ENCODE data around the gene KRT7. TPM values are rescaled to one million over a fixed set of nuclear protein-coding genes. Genes with fewer than 3 reads are reported as not detected.

KRT7 gene
- polyA plus RNA-seq, 1 of the 3 experiments (the other 2 are of a cell fraction) = 5.4 TPM

DNA sequence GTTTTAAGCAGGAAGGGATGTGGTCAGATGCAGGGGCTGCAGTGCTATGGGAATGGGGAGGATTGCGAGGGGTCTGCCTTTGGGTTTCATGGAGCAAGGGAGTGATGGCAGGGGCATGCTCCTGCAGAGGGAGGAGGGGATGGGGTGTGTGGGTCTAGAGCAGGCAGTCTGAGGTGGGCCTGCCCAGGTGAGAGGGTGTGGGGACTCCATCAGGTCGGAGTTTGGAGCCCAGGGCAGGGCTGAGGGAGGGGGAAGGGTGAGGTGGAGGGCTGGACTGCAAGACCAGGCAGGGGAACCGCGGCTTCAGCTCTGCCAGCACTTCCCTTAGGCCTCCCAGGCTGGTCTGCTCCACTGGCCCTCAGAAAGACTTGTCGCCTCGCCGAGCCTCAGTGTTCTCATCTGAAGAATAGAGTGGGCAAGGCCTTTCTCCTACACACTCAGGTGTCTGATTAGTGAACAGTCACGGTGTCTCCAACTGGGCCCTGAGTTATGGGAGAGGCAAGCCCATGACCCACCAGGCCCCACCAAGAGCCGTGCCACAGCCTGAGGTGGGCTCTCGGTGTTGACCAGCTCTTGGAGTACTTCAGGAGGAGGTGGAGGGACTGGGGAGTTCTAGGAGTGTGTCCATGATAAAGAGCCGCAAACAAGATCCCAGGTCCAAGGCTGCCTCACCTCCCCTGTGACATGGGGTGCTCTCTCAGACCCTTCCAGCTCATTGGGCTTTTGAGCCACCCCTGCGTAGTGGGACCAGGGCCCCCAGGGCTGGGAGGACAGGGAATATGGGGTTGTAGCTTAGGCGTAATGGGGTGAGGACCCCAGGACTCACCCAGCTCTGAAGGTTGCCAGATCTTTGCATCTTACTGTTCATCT is 21.1 kb upstream of the KRT7 start:
- DNase-seq = no peak
- ChIA-PET CTCF (interaction anchor here (0.7 to 5.9 kb wide), 15 partner anchors 11 to 667 kb away, joined by 3 to 25 read pairs (median 7); partner anchors contain the start of gene NR4A1), POLR2A (interaction anchor here (2.4 kb wide), 1 partner anchor 11 kb away, joined by 13 read pairs; no protein-coding TSS in a partner anchor)
- 88% methylated on average over 9 of the region's 13 CpGs for WGBS (ENCODE audit: low lambda C conversion rate)
- Histone ChIP-seq H3K4me3 (ENCODE audit: low read depth in 2 of 2, low read length in 1 of 2) (no peak overlapping the region), H4K20me1 (ENCODE audit: insufficient read depth) (no peaks in the 10 kb centered on the region), H3K4me2 (no peak overlapping the region), H3K9me2 (no peaks in the 10 kb centered on the region), H2AFZ (ENCODE audit: low read depth) (no peak overlapping the region), H3F3A (replicated peaks; ENCODE audit: insufficient read depth) (peaks cover 7% of the 10 kb centered on the region), H3K79me2 (ENCODE audit: insufficient read depth) (no peaks in the 10 kb centered on the region), H3K36me3 (replicated peaks in 1 of 2; ENCODE audit: control insufficient read depth in 1 of 2, insufficient read depth in 2 of 2, low read length in 1 of 2) (no peaks in the 10 kb centered on the region), H3K27ac (ENCODE audit: low read depth in 2 of 2, low read length in 1 of 2) (no peak overlapping the region), H3K27me3 (ENCODE audit: insufficient read depth) (no peaks in the 10 kb centered on the region), H3K4me1 (ENCODE audit: control insufficient read depth in 1 of 2, insufficient read depth in 2 of 2, low read depth in 1 of 2, low read length in 1 of 2) (peaks cover 16 to 76% of the 10 kb centered on the region in 2 experiments), H3K9me3 (no peaks in the 10 kb centered on the region), H3K9ac (no peak overlapping the region)
- TF ChIP-seq, protein P1, sequence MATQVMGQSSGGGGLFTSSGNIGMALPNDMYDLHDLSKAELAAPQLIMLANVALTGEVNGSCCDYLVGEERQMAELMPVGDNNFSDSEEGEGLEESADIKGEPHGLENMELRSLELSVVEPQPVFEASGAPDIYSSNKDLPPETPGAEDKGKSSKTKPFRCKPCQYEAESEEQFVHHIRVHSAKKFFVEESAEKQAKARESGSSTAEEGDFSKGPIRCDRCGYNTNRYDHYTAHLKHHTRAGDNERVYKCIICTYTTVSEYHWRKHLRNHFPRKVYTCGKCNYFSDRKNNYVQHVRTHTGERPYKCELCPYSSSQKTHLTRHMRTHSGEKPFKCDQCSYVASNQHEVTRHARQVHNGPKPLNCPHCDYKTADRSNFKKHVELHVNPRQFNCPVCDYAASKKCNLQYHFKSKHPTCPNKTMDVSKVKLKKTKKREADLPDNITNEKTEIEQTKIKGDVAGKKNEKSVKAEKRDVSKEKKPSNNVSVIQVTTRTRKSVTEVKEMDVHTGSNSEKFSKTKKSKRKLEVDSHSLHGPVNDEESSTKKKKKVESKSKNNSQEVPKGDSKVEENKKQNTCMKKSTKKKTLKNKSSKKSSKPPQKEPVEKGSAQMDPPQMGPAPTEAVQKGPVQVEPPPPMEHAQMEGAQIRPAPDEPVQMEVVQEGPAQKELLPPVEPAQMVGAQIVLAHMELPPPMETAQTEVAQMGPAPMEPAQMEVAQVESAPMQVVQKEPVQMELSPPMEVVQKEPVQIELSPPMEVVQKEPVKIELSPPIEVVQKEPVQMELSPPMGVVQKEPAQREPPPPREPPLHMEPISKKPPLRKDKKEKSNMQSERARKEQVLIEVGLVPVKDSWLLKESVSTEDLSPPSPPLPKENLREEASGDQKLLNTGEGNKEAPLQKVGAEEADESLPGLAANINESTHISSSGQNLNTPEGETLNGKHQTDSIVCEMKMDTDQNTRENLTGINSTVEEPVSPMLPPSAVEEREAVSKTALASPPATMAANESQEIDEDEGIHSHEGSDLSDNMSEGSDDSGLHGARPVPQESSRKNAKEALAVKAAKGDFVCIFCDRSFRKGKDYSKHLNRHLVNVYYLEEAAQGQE (IDR thresholded peaks at IDR 0.05; ENCODE audit: low read depth, low read length) = no peak
- no peak for TF ChIP-seq ELF1 (IDR thresholded peaks at IDR 0.05)
- TF ChIP-seq EZH2phosphoT487 (IDR thresholded peaks at IDR 0.05; ENCODE audit: borderline replicate concordance, low read depth) = no peak
- TF ChIP-seq SMC3 (IDR thresholded peaks at IDR 0.05; ENCODE audit: low read depth, low read length) = no peak
- no peak for TF ChIP-seq FOSL2 (IDR thresholded peaks at IDR 0.05; ENCODE audit: borderline replicate concordance, low read depth)

DNA sequence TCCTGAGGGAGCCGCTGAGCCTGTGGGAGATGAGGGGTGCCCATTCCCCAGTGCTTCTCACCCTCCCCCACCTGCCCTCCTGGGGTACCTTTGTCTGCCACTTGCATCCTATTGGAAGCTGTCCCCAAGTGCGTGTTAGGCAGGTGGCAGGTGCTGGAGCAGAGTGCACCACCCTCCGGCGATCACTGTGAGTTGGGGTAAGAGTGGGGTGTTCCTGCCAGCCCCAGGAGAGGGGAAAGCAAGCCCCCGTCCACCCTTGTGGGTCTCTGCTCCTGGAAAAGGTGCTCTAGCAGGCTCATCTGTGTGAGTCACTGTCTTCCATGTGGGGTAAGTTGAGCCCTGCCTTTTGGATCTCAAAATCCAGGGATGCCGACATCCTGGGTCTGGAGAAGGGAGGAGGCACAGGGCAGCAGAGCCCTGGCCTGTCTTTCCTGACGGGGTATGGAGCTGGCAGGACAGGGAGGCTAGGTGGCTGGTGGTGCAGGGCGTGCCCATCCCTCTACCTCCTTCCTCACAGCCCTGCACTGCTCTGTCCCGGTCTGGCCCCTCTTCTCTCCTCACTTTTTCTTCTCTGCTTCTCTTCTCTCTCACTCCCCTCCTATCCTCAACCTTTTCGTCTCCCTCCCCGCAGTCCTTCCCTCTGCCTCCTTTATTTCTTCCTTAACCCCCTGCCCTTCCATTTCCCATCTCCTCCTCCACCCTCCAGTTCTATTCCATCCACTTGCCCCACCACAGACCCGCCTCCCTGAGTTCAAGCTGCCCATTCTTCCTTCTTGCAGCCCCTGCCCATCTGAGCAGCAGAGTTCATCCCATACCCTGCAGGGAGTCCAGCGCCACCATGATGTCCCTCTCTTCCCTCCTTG is 20.1 kb upstream of the KRT7 start:
- POLR2A ChIA-PET = interaction anchor here (1.2 kb wide), 1 partner anchor 13 kb away, joined by 5 read pairs; no protein-coding TSS in a partner anchor
- H3F3A ChIP-seq (replicated peaks; ENCODE audit: insufficient read depth) = peaks cover 7% of the 10 kb centered on the region
- H3K27ac ChIP-seq (ENCODE audit: low read depth in 2 of 2, low read length in 1 of 2) = peak overlapping the region in 1 of 2 experiments; percentile 20; a peak in 1 of 4 replicates
- no peak overlapping the region for H3K9ac ChIP-seq
- WGBS (ENCODE audit: low lambda C conversion rate) = 87% methylated on average over 9 of the region's 13 CpGs
- H4K20me1 ChIP-seq (ENCODE audit: insufficient read depth) = no peaks in the 10 kb centered on the region
- no peaks in the 10 kb centered on the region for H3K9me3 ChIP-seq
- H3K27me3 ChIP-seq (ENCODE audit: insufficient read depth) = no peaks in the 10 kb centered on the region
- H3K79me2 ChIP-seq (ENCODE audit: insufficient read depth) = no peaks in the 10 kb centered on the region
- peak; percentile 19; the same call in 1 of the 2 replicates for TF ChIP-seq GATA2 (CRISPR knock-in tag; IDR thresholded peaks at IDR 0.05)
- TF ChIP-seq SIN3A (IDR thresholded peaks at IDR 0.05; ENCODE audit: borderline replicate concordance, low read depth, low read length) = no peak
- H3K36me3 ChIP-seq (replicated peaks in 1 of 2; ENCODE audit: control insufficient read depth in 1 of 2, insufficient read depth in 2 of 2, low read length in 1 of 2) = no peaks in the 10 kb centered on the region
- peaks cover 15 to 74% of the 10 kb centered on the region in 2 experiments; a peak in 3 of 4 replicates for H3K4me1 ChIP-seq (ENCODE audit: control insufficient read depth in 1 of 2, insufficient read depth in 2 of 2, low read depth in 1 of 2, low read length in 1 of 2)
- H3K9me2 ChIP-seq = no peaks in the 10 kb centered on the region
- H3K4me2 ChIP-seq = no peak overlapping the region
- no peak for DNase-seq
- H2AFZ ChIP-seq (ENCODE audit: low read depth) = no peak overlapping the region
- CTCF ChIA-PET = interaction anchor here (0.7 to 5.9 kb wide), 30 partner anchors 10 to 666 kb away, joined by 3 to 51 read pairs (median 6); partner anchors contain the start of gene KRT86
- no peak overlapping the region; a peak in 1 of 4 replicates for H3K4me3 ChIP-seq (ENCODE audit: low read depth in 2 of 2, low read length in 1 of 2)

Measured in SK-N-SH (cell line).